Caki2 (cell line): ENCODE measurements around the gene UGT1A8. TPM values are rescaled to one million over a fixed set of nuclear protein-coding genes. Genes with fewer than 3 reads are reported as not detected.
"Not testable (repeated sequence)": the region's sequence is repeated elsewhere in the genome, so short reads cannot be mapped to it uniquely, and the experiment has no call there.

Experiments
- DNase-seq: peaks from one replicate; pipeline ENCODE4 v3.0.0-alpha.2; 2015; ENCODE audit warnings: low read depth
- in situ Hi-C: cut with HindIII; loops from 2 replicates; pipeline ENCODE4 v1.10.0; 2016; ENCODE audit warnings: low sequenced_read_pairs, low pct_unique_long_range_greater_than_20kb, mixed read lengths
- total RNA-seq: library from RNA; depleted of rRNA; stranded (reverse); fragments of >200 nt; shearing (Covaris generic); gene quantifications from 2 replicates; pipeline ENCODE4 v1.2.3, GENCODE V29; 2014; ENCODE audit warnings: low replicate concordance

UGT1A8 gene
- total RNA-seq, 1 experiment from 2014 or later = 2.2 TPM

DNA sequence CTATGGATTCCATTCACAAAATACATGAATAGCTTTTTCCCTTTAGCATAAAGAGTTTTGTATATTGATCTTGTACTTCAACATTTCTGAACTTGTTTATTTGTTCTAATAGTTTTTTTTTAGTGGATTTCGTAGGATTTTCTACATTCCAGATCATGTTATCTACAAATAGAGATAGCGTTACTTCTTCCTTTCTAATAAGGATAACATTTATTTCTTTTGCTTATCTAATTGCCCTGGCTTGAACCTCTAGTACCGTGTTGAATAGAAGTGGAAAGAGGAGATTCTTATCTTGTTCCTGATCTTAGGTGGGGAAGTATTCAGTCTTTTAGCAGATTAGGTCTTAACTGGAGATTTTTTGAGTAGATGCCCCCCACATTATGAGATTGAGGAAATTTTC is 84.8 kb downstream of the UGT1A8 start:
- in situ Hi-C loops = no loop called here
- no peak for DNase-seq

- in situ Hi-C loops = no loop called here
- DNase-seq = no peak
These were observed 88.6 kb downstream of the UGT1A8 start for GRCh38 chr2:233705911-233706506.

- in situ Hi-C loops = no loop called here
- DNase-seq = no peak
These were observed 89.3 kb downstream of the UGT1A8 start for GRCh38 chr2:233706720-233707119.

GRCh38 chr2:233707940-233708644 is 90.7 kb downstream of the UGT1A8 start:
- in situ Hi-C loops = no loop called here
- no peak for DNase-seq

DNA sequence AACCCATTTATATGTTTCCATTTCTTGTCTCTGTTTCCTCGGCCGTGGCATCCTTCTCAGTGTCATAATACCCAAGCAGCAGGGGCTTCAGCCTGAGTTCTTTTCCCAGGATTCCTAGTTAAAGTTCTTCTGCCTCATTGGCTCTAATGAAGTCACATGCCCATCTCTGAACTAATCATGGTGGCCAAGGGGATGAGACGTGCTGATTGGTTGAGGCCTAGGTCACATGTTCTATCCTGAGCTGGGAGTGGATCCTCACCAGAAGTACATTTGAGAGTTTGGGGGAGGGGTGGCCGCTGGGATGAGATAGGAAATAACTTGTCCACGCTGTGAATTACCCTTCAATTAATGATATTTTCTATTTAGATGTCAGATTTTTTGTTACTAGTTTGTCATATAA is 91.5 kb downstream of the UGT1A8 start:
- peak; percentile 72 for DNase-seq
- in situ Hi-C loops = no loop called here

DNA sequence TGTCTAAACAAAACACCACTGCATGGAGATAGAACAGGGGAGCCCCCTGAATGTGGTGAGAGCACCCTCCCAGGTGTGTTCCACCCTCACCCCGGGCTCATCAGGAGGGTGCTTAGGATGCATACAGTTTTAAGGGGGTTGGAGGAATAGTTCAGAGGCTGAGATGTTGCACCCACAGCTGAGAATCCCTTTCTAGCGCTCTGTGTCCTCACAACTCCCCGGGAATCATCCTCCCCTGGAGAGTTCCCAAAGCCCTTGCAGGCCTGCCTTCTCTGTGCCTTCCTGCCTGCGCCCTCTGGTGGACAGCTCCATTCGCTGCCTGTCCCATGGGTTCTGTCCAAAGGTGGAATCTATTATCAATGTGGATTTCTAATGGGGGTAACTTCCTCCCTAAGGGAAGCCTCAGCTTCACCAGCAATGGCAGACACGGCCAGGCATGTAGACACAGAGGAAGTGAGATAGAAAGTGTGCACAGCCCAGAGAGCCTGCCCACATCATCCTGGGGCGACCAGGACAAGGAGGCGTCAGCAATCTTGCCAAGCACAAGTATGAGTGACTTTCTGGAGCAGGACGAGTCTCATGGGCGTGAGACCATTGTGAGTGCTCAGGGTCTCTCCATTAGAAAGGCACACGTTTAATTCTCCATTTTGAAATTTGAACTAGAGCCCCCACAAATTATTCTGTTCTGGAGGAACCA is 94.0 kb downstream of the UGT1A8 start:
- in situ Hi-C loops = no loop called here
- DNase-seq = peak; percentile 48

- in situ Hi-C loops = no loop called here
- DNase-seq = no peak
These were observed 95.3 kb downstream of the UGT1A8 start, which contains the start of gene UGT1A5 for GRCh38 chr2:233712611-233713261. Gene UGT1A5 (plus strand): TSS chr2:233712907. CDS start chr2:233712992, 85 bp downstream.

DNA sequence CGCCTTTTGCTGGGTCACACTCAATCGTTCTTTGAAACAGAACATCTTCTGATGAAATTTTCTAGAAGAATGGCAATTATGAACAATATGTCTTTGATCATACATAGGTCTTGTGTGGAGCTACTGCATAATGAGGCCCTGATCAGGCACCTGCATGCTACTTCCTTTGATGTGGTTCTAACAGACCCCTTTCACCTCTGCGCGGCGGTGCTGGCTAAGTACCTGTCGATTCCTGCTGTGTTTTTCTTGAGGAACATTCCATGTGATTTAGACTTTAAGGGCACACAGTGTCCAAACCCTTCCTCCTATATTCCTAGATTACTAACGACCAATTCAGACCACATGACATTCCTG is 95.8 kb downstream of the UGT1A8 start:
- no peak for DNase-seq
- in situ Hi-C loops = no loop called here

- in situ Hi-C loops = no loop called here
- no peak for DNase-seq
These were observed 96.7 kb downstream of the UGT1A8 start for GRCh38 chr2:233714121-233714520.

DNA sequence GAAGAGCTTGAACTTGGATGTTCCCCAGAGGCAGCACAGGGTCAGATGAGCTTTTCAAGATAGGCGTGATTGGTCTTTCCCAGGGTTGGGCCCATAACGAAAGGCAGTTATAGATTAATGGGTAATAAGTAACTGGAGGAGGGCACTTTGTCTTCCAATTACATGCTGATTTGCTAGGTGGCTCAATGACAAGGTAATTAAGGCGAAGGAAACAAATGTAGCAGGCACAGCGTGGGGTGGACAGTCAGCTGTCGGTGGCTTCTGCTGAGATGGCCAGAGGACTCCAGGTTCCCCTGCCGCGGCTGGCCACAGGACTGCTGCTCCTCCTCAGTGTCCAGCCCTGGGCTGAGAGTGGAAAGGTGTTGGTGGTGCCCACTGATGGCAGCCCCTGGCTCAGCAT is 101.1 kb downstream of the UGT1A8 start, which contains the start of gene UGT1A4:
Gene UGT1A4, plus strand, starts transcription at position 185 of the 400 bp plus-strand sequence. Its CDS starts 85 bp downstream, at position 270.
- in situ Hi-C loops = no loop called here
- no peak for DNase-seq

DNA sequence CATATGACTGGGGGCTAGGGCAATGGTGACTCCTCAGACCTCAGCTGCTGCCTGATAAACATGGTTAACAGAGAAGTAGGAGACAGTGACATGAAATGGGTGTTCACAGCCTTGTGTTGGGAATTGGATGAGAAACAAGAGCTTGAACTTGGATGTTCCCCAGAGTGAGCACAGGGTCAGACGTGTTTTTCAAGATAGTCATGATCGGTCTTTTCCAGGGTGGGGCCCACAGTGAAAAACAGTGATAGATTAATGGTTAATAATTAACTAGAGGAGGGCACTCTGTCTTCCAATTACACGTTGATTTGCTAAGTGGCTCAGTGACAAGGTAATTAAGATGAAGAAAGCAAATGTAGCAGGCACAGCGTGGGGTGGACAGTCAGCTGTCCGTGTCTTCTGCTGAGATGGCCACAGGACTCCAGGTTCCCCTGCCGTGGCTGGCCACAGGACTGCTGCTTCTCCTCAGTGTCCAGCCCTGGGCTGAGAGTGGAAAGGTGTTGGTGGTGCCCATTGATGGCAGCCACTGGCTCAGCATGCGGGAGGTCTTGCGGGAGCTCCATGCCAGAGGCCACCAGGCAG is 111.4 kb downstream of the UGT1A8 start, which contains the start of gene UGT1A3:
Gene UGT1A3, plus strand, starts transcription at position 320 of the 579 bp plus-strand sequence. Its CDS starts 85 bp downstream, at position 405.
- peak; percentile 61 for DNase-seq
- in situ Hi-C loops = no loop called here

DNA sequence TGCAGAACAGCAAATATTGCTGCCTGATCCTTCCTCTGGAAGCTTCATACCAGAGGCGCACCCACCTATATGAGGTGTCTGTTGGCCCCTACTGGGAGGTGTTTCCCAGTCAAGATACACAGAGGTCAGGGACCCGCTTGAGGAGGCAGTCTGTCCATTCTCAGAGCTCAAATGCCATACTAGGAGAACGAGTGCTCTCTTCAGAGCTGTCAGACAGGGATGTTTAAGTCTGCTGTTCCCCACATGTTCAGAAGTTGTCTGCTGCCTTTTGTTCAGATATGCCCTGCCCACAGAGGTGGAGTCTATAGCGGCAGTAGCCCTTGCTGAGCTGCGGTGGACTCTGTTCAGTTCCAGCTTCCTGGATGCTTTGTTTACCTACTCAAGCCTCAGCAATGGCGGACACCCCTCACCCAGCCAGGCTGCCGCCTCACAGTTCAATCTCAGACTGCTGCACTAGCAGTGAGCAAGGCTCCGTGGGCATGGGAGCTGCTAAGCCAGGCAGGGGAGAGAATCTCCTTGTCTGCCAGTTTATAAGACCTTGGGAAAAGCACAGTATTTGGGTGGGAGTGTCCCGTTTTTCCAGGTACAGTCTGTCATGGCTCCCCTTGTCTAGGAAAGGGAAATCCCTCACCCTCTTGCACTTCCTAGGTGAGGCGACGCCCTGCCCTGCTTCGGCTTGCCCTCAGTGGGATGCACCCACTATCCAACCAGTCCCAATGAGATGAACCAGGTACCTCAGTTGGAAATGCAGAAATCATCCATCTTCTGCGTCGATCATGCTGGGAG is 119.6 kb downstream of the UGT1A8 start:
- DNase-seq, in situ Hi-C loops: not testable (repeated sequence)

DNA sequence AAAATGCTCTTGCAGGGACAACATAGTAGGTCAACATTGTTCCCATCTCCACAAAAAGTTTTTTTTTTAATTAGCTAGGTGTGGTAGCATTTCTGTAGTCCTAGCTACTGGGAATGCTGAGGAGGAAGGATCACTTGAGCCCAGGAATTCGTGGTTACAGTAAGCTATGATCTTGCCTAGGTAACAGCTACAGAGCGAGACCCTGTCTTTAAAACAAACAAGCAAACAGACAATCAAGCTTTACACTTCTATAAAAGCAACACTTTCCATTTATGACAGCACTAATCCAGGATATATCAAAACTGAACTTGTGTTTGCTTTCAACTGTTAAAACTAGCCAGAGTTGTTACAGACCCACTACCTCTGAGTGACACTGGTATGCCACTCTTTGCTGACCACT is 123.4 kb downstream of the UGT1A8 start:
- no peak for DNase-seq
- in situ Hi-C loops = no loop called here

- in situ Hi-C loops = no loop called here
- no peak for DNase-seq
These were observed 126.2 kb downstream of the UGT1A8 start for GRCh38 chr2:233743464-233744259.

DNA sequence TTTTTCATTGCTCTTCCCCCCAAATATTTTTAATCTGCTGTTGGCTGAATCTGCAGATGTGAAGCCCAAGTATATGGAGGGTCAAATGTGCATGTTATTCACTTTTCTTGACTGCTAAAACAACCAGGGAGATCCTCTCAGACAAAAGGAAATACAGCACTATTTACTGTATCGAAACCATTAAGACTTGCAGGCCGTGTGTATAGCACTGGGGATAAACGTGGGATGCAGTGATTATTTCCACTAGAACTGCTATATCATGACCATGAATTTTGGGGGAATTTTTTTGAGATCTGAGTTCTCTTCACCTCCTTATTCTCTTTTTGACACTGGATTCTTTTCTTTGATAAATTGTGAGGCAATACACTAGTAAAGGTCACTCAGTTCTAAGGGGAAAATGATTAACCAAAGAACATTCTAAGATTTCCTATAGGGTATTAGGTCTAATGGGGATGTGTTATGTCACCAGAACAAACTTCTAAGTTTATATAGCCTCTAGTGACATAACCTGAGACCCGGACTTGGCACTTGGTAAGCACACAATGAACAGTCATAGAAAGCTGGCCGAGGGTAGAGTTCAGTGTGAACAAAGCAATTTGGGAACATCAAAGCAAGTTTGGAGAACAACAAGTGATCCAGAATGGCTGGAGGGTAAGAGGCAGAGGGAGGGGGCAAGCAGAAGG is 127.8 kb downstream of the UGT1A8 start:
- in situ Hi-C loops = no loop called here
- no peak for DNase-seq

DNA sequence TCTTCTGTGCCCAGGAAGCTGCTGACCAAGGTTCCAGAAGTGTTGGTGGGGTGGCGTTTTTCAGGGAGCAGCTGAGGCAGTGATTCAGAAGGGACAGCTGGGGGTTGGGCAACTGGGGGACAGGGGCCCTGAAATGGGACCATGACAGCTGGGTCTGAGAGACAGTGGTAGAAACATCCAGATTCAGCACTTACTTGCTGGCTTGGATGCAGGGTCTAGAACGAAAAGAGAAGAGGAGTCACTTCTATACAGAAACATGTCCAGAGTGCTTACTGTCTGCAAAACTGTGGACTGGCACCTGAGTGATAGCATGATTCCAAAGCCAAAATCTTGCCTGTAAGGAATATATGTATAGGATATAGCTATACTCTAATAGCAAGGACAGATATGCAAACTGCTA is 128.4 kb downstream of the UGT1A8 start:
- DNase-seq, in situ Hi-C loops: not testable (repeated sequence)
